ENCODE measurements around the gene ITPR1. TPM values are rescaled to one million over a fixed set of nuclear protein-coding genes. Genes with fewer than 3 reads are reported as not detected.

ITPR1 gene
- total and polyA plus RNA-seq, 5 donors from 2014 or later, result 6.9 to 97.5 (median 9.5) TPM

DNA sequence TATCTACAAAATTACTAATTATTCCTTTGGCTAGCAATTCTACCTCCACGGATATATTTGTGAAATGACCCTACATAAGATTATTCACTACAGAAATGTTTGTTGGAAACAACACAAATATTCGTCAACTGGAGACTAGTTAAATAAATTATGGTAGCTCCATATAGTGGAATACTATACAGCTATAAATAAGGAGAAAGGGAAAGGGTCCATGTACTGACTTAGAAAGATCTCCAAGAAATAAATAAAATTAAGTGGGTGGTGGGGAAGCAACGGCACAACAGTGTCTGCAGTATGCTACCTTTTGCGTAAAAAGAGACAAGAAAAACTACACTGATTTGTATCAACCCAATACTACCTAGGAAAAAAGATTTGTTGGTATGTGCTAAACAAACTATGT, 389.4 kb downstream of the ITPR1 start:
- Mint-ChIP-seq H3K9me3 (no peaks in the 10 kb centered on the region), H3K4me3 (no peak overlapping the region), H3K36me3 (no peaks in the 10 kb centered on the region), H3K27me3 (peaks cover 27% of the 10 kb centered on the region), H3K27ac (no peak overlapping the region), H3K4me1 (no peaks in the 10 kb centered on the region)
- H3K27ac ChIP-seq (ENCODE audit: insufficient read depth, low read length, poor library complexity, severe bottlenecking), result no peak overlapping the region
- no peak for ATAC-seq (ENCODE audit: low read depth in 2 of 2)
- peaks cover 0 to 4% of the 10 kb centered on the region in 2 experiments for H3K9me3 ChIP-seq (ENCODE audit: control insufficient read depth in 2 of 2, low read length in 2 of 2)
- no peaks in the 10 kb centered on the region for H3K27me3 ChIP-seq (ENCODE audit: control insufficient read depth, insufficient read depth, low read length)
- no peaks in the 10 kb centered on the region for H3K36me3 ChIP-seq (ENCODE audit: control insufficient read depth, insufficient read depth, low read length)
- no peak overlapping the region for H3K4me3 ChIP-seq (ENCODE audit: low read depth, low read length)
- DNase-seq, result no peak
- H3K4me1 ChIP-seq (ENCODE audit: control insufficient read depth, insufficient read depth, low read length, poor library complexity, severe bottlenecking), result no peaks in the 10 kb centered on the region

DNA sequence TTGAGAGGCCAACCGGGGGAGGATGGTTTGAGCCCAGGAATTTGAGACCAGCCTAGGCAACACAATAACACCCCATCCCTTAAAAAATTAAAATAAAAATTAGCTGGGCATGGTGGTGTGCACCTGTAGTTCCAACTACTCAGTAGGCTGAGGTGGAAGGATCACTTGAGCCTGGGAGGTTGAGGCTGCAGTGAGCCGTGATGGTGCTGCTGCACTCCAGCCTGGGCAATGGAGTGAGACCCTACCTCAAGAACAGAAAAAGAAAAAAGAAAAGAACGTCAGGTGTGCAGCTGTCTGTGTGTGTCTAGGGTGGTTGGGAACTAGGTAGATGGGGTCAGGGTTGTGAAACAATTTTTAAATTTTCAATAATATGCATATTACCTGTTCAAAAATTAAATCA, 389.9 kb downstream of the ITPR1 start:
- H3K27me3 ChIP-seq (ENCODE audit: control insufficient read depth, insufficient read depth, low read length), result no peaks in the 10 kb centered on the region
- H3K4me1 ChIP-seq (ENCODE audit: control insufficient read depth, insufficient read depth, low read length, poor library complexity, severe bottlenecking), result no peaks in the 10 kb centered on the region
- H3K4me1 Mint-ChIP-seq, result no peaks in the 10 kb centered on the region
- DNase-seq (no peak), ATAC-seq (ENCODE audit: low read depth in 2 of 2) (no peak)
- H3K36me3 ChIP-seq (ENCODE audit: control insufficient read depth, insufficient read depth, low read length), result no peaks in the 10 kb centered on the region
- peaks cover 27% of the 10 kb centered on the region for H3K27me3 Mint-ChIP-seq
- no peaks in the 10 kb centered on the region for H3K9me3 Mint-ChIP-seq
- peaks cover 0 to 4% of the 10 kb centered on the region in 2 experiments for H3K9me3 ChIP-seq (ENCODE audit: control insufficient read depth in 2 of 2, low read length in 2 of 2)
- H3K4me3 Mint-ChIP-seq, result no peak overlapping the region
- H3K27ac ChIP-seq (ENCODE audit: insufficient read depth, low read length, poor library complexity, severe bottlenecking), result no peak overlapping the region
- H3K27ac Mint-ChIP-seq, result no peak overlapping the region
- H3K4me3 ChIP-seq (ENCODE audit: low read depth, low read length), result no peak overlapping the region
- H3K36me3 Mint-ChIP-seq, result no peaks in the 10 kb centered on the region

DNA sequence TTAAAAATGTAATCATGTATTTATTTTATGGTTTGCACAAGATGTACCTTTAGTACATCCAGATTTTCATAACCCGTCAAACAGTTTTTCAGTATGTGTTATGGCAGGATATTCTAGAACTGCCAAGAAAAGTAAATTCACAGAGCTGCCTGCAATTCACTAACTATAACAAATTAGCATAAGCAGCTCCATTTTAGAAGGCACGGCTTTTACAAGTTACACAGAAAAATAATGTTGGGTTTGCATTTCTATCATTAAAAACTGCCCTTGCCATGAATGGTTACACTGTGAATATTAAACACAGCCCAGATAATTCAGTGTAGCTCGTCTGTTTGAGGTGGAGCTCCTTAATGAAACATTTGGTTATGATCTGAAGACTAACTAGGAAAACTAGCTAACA, 391.7 kb downstream of the ITPR1 start:
- ATAC-seq (ENCODE audit: low read depth in 2 of 2) (no peak), DNase-seq (no peak)
- Histone ChIP-seq H3K36me3 (ENCODE audit: control insufficient read depth, insufficient read depth, low read length) (no peaks in the 10 kb centered on the region), H3K27me3 (ENCODE audit: control insufficient read depth, insufficient read depth, low read length) (no peaks in the 10 kb centered on the region), H3K9me3 (ENCODE audit: control insufficient read depth in 2 of 2, low read length in 2 of 2) (peaks cover 0 to 4% of the 10 kb centered on the region in 2 experiments), H3K4me3 (ENCODE audit: low read depth, low read length) (no peak overlapping the region), H3K4me1 (ENCODE audit: control insufficient read depth, insufficient read depth, low read length, poor library complexity, severe bottlenecking) (peaks cover 10% of the 10 kb centered on the region), H3K27ac (ENCODE audit: insufficient read depth, low read length, poor library complexity, severe bottlenecking) (no peak overlapping the region)
- Mint-ChIP-seq H3K36me3 (no peaks in the 10 kb centered on the region), H3K27ac (no peak overlapping the region), H3K4me1 (peaks cover 7 to 16% (median 14%) of the 10 kb centered on the region in 4 donors), H3K27me3 (peaks cover 26% of the 10 kb centered on the region), H3K9me3 (no peaks in the 10 kb centered on the region), H3K4me3 (no peak overlapping the region)

DNA sequence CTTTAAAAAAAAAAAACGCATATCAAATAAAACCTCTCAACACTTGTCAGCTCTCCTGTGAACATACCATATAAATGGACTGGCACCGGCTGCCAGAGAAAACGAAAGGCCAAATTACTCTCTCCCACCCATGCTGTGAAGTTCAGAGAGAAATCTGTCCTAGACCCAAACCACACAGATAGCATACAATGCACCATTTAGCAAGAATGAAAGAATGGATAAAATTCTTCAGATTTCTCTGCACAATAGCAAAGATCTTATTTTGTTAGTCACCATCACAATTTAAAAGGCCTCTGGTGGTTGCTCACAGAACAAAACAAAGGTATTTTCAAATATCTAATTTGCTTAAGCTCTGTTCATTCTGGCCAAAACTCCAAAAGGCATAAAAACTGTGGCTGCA, 392.2 kb downstream of the ITPR1 start:
- H3K9me3 ChIP-seq (ENCODE audit: control insufficient read depth in 2 of 2, low read length in 2 of 2), result peaks cover 0 to 4% of the 10 kb centered on the region in 2 experiments
- no peak for ATAC-seq (ENCODE audit: low read depth in 2 of 2)
- H3K4me1 ChIP-seq (ENCODE audit: control insufficient read depth, insufficient read depth, low read length, poor library complexity, severe bottlenecking), result peaks cover 10% of the 10 kb centered on the region
- no peak overlapping the region for H3K4me3 ChIP-seq (ENCODE audit: low read depth, low read length)
- no peak overlapping the region for H3K27ac ChIP-seq (ENCODE audit: insufficient read depth, low read length, poor library complexity, severe bottlenecking)
- H3K36me3 ChIP-seq (ENCODE audit: control insufficient read depth, insufficient read depth, low read length), result no peaks in the 10 kb centered on the region
- Mint-ChIP-seq H3K27me3 (peaks cover 22% of the 10 kb centered on the region), H3K4me3 (no peak overlapping the region), H3K36me3 (no peaks in the 10 kb centered on the region), H3K27ac (no peak overlapping the region), H3K9me3 (no peaks in the 10 kb centered on the region), H3K4me1 (peaks cover 7 to 17% (median 16%) of the 10 kb centered on the region in 4 donors)
- DNase-seq, result no peak
- no peaks in the 10 kb centered on the region for H3K27me3 ChIP-seq (ENCODE audit: control insufficient read depth, insufficient read depth, low read length)

DNA sequence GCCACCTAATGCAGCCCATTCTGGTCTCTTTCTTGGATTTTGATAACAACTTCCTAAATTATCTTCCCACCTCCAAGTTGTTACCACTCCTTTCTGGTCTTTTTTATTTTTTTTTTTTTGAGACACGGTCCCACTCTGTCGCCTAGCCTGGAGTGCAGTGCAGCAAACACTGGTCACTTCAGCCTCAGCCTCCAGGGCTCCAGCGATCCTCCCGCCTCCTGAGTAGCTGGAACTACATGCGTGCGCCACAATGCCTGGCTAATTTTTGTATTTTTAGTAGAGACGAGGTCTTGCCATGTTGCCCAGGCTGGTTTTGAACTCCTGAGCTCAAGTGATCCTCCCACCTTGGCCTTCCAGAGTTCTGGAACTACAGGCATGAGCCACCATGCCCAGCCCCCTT, 393.3 kb downstream of the ITPR1 start:
- H3K36me3 Mint-ChIP-seq, result no peaks in the 10 kb centered on the region
- no peak overlapping the region for H3K4me3 Mint-ChIP-seq
- H3K4me1 ChIP-seq (ENCODE audit: control insufficient read depth, insufficient read depth, low read length, poor library complexity, severe bottlenecking), result peaks cover 10% of the 10 kb centered on the region
- peaks cover 7 to 17% (median 16%) of the 10 kb centered on the region in 4 donors for H3K4me1 Mint-ChIP-seq
- H3K27me3 Mint-ChIP-seq, result peaks cover 23% of the 10 kb centered on the region
- H3K9me3 Mint-ChIP-seq, result no peaks in the 10 kb centered on the region
- DNase-seq (no peak), ATAC-seq (ENCODE audit: low read depth in 2 of 2) (no peak)
- H3K9me3 ChIP-seq (ENCODE audit: control insufficient read depth in 2 of 2, low read length in 2 of 2), result peaks cover 0 to 4% of the 10 kb centered on the region in 2 experiments
- H3K4me3 ChIP-seq (ENCODE audit: low read depth, low read length), result no peak overlapping the region
- H3K27ac Mint-ChIP-seq, result no peak overlapping the region
- no peaks in the 10 kb centered on the region for H3K36me3 ChIP-seq (ENCODE audit: control insufficient read depth, insufficient read depth, low read length)
- H3K27me3 ChIP-seq (ENCODE audit: control insufficient read depth, insufficient read depth, low read length), result no peaks in the 10 kb centered on the region
- H3K27ac ChIP-seq (ENCODE audit: insufficient read depth, low read length, poor library complexity, severe bottlenecking), result no peak overlapping the region

DNA sequence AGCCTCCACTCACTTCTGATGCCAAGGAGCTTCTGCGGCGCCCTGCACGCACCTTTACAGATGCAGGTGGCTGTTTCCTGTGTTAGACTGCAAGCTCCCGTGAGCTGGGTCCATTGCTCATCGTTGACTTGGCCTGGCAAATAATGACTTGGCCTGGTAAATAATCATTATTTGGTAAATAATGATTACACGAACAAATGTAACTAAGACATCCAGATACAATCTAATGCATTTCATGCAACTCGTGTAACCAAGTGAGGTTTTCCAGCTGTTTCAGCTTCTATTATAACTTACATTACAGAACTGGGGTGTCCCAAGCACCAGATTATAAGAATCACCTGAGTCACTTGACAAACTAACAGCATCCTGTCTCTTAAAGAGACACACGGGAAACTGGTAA, 394.0 kb downstream of the ITPR1 start:
- no peak overlapping the region for H3K27ac Mint-ChIP-seq

DNA sequence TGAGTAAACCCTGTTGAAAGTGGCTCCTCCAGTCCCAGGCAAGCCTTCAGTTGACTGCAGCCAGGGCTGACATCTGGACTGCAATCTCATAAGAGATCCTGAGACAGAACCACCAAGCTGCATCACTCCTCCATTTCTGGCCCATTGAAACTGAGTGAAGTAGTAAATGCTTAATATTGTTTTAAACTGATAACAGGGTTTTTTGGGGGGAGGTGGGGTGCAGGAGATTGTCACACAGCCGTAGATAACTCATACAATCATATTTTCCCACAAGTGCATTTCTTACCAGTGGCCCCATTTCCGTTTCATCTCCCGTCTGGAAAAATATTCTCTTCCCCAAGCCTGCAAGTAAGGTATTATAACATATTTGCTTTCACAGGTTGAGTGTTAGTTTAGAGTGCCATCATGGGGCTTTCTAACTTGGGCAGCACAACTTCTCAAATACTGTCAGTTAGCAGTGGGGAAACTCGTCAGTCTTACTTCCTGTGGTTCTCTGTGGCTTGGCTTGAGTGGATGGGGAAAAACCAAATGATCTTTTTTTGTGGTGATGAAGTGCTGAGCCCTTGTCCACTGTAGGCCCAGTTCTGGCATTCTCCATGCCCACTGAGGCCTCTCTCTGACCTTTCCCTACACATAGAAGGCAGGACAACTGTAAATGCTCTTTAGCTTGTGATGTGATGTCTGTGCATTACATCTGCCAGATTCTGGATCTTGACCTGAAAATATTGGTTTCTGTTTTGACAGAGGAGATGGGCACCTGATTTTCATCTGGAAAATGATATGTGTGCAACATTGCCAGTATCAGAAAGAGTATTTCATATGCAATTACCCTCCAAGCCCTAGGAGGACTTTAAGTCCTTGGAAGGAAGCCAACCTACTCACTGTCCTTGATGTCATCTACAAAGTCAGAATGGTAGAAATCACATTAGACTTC, 396.0 kb downstream of the ITPR1 start:
- Histone ChIP-seq H3K36me3 (ENCODE audit: control insufficient read depth, insufficient read depth, low read length) (no peaks in the 10 kb centered on the region), H3K27me3 (ENCODE audit: control insufficient read depth, insufficient read depth, low read length) (no peaks in the 10 kb centered on the region), H3K4me1 (ENCODE audit: control insufficient read depth, insufficient read depth, low read length, poor library complexity, severe bottlenecking) (peaks cover 10% of the 10 kb centered on the region), H3K9me3 (ENCODE audit: control insufficient read depth in 2 of 2, low read length in 2 of 2) (no peaks in the 10 kb centered on the region), H3K4me3 (ENCODE audit: low read depth, low read length) (peak overlapping the region; percentile 2), H3K27ac (ENCODE audit: insufficient read depth, low read length, poor library complexity, severe bottlenecking) (no peak overlapping the region)
- peaks cover 7 to 17% (median 16%) of the 10 kb centered on the region in 4 donors for H3K4me1 Mint-ChIP-seq
- H3K27me3 Mint-ChIP-seq, result peaks cover 13% of the 10 kb centered on the region
- peak overlapping the region in 2 of 3 donors; percentile 2 to 66 for H3K27ac Mint-ChIP-seq
- no peaks in the 10 kb centered on the region for H3K36me3 Mint-ChIP-seq
- no peak overlapping the region for H3K4me3 Mint-ChIP-seq
- peak; percentile 80 to 85 for ATAC-seq (ENCODE audit: low read depth in 2 of 2)
- DNase-seq, result peak in 1 of 3 donors; percentile 62
- H3K9me3 Mint-ChIP-seq, result no peaks in the 10 kb centered on the region

More for the DNA sequence above, 394.0 kb downstream of the ITPR1 start:
- no peaks in the 10 kb centered on the region for H3K27me3 ChIP-seq (ENCODE audit: control insufficient read depth, insufficient read depth, low read length)
- H3K27me3 Mint-ChIP-seq, result peaks cover 23% of the 10 kb centered on the region
- ATAC-seq (ENCODE audit: low read depth in 2 of 2) (no peak), DNase-seq (no peak)
- H3K27ac ChIP-seq (ENCODE audit: insufficient read depth, low read length, poor library complexity, severe bottlenecking), result no peak overlapping the region
- H3K4me3 Mint-ChIP-seq, result no peak overlapping the region
- no peaks in the 10 kb centered on the region for H3K9me3 Mint-ChIP-seq
- H3K36me3 ChIP-seq (ENCODE audit: control insufficient read depth, insufficient read depth, low read length), result no peaks in the 10 kb centered on the region
- peaks cover 7 to 17% (median 16%) of the 10 kb centered on the region in 4 donors for H3K4me1 Mint-ChIP-seq
- no peaks in the 10 kb centered on the region for H3K36me3 Mint-ChIP-seq
- H3K4me1 ChIP-seq (ENCODE audit: control insufficient read depth, insufficient read depth, low read length, poor library complexity, severe bottlenecking), result peaks cover 10% of the 10 kb centered on the region
- no peak overlapping the region for H3K4me3 ChIP-seq (ENCODE audit: low read depth, low read length)
- H3K9me3 ChIP-seq (ENCODE audit: control insufficient read depth in 2 of 2, low read length in 2 of 2), result peaks cover 0 to 4% of the 10 kb centered on the region in 2 experiments
